MM.1S (cell line): ENCODE measurements around the gene SETD5.

Source experiments
- DNase-seq: peaks from one replicate; pipeline ENCODE4 v3.0.0-alpha.2; 2015
- H2AFZ ChIP-seq: fragments of 300-600 bp; sonication (generic); 2 replicates; pipeline ENCODE4 v1.6.0; 2016; ENCODE audit warnings: antibody characterized with exemption, low read length
- H3F3A ChIP-seq: fragments of 300-600 bp; sonication (generic); 2 replicates; pipeline ENCODE4 v1.6.1; 2016; ENCODE audit warnings: mild to moderate bottlenecking, antibody characterized with exemption, low read length, moderate library complexity, mixed read lengths; ENCODE audit not compliant: insufficient read depth
- H3K27ac ChIP-seq: fragments of 300-600 bp; sonication (generic); 2 replicates; pipeline ENCODE4 v1.5.1; 2016; ENCODE audit warnings: mild to moderate bottlenecking, low read length
- H3K27me3 ChIP-seq: fragments of 300-600 bp; sonication (generic); replicated peaks from 2 replicates; pipeline ENCODE4 v1.6.0; 2016; ENCODE audit warnings: low read length; ENCODE audit not compliant: insufficient read depth
- H3K36me3 ChIP-seq: fragments of 300-600 bp; sonication (generic); replicated peaks from 2 replicates; pipeline ENCODE4 v1.6.1; 2016; ENCODE audit warnings: mild to moderate bottlenecking, low read length, mixed read lengths; ENCODE audit not compliant: insufficient read depth
- H3K4me1 ChIP-seq: fragments of 300-600 bp; sonication (generic); 2 replicates; pipeline ENCODE4 v1.6.1; 2016; ENCODE audit warnings: low read length, mixed read lengths
- H3K4me2 ChIP-seq: fragments of 300-600 bp; sonication (generic); 2 replicates; pipeline ENCODE4 v1.6.0; 2016; ENCODE audit warnings: low read depth, low read length
- H3K4me3 ChIP-seq: fragments of 300-600 bp; sonication (generic); 2 replicates; pipeline ENCODE4 v1.5.1; 2016; ENCODE audit warnings: low read length, mixed read lengths
- H3K79me2 ChIP-seq: fragments of 300-600 bp; sonication (generic); 2 replicates; pipeline ENCODE4 v1.6.1; 2016; ENCODE audit warnings: mixed run types, low read length, mixed read lengths
- H3K9ac ChIP-seq: fragments of 300-600 bp; sonication (generic); 2 replicates; pipeline ENCODE4 v1.6.1; 2016; ENCODE audit warnings: low read length, mixed read lengths
- H3K9me2 ChIP-seq: fragments of 300-600 bp; sonication (generic); replicated peaks from 2 replicates; pipeline ENCODE4 v1.6.1; 2016; ENCODE audit warnings: mild to moderate bottlenecking, low read length, mixed read lengths; ENCODE audit not compliant: insufficient read depth
- H3K9me3 ChIP-seq: fragments of 300-600 bp; sonication (generic); replicated peaks from 2 replicates; pipeline ENCODE4 v1.6.1; 2016; ENCODE audit warnings: mild to moderate bottlenecking, low read length, mixed read lengths; ENCODE audit not compliant: insufficient read depth
- H4K20me1 ChIP-seq: fragments of 300-600 bp; sonication (generic); 2 replicates; pipeline ENCODE4 v1.6.1; 2016; ENCODE audit warnings: mild to moderate bottlenecking, low read length, moderate library complexity, mixed read lengths; ENCODE audit not compliant: insufficient read depth
- CTCF ChIP-seq: fragments of 300-600 bp; sonication (generic); IDR thresholded peaks from 2 replicates; pipeline ENCODE4 v1.5.1; 2016; ENCODE audit warnings: antibody characterized with exemption, low read length, mixed read lengths
- EZH2 ChIP-seq: fragments of 300-600 bp; sonication (generic); optimal IDR thresholded peaks from 2 replicates; pipeline ENCODE3; 2017; ENCODE audit warnings: low read depth, mild to moderate bottlenecking, antibody characterized with exemption, low read length, mixed read lengths
- EZH2phosphoT487 ChIP-seq: fragments of 300-600 bp; sonication (generic); IDR thresholded peaks from 2 replicates; pipeline ENCODE4 v1.6.1; 2018; ENCODE audit warnings: antibody characterized with exemption, low read length

The SETD5 gene

GRCh38 chr3:9498781-9499180 is 101.4 kb downstream of the SETD5 start:
- no peak overlapping the region for H3K4me3 ChIP-seq
- DNase-seq, result no peak
- H3K27ac ChIP-seq, result no peak overlapping the region
- no peaks in the 10 kb centered on the region for H3K9me3 ChIP-seq
- H3K9ac ChIP-seq, result no peak overlapping the region
- TF ChIP-seq EZH2phosphoT487 (no peak), CTCF (no peak), EZH2 (no peak)
- H3K9me2 ChIP-seq, result no peaks in the 10 kb centered on the region
- H4K20me1 ChIP-seq, result no peaks in the 10 kb centered on the region
- no peaks in the 10 kb centered on the region; the same call in 1 of the 2 replicates for H3K27me3 ChIP-seq
- H3K36me3 ChIP-seq, result no peaks in the 10 kb centered on the region
- no peak overlapping the region for H3K4me2 ChIP-seq
- H3K4me1 ChIP-seq, result no peaks in the 10 kb centered on the region
- no peak overlapping the region for H2AFZ ChIP-seq
- H3F3A ChIP-seq, result no peaks in the 10 kb centered on the region
- no peaks in the 10 kb centered on the region for H3K79me2 ChIP-seq

- Histone ChIP-seq H3K9me3 (no peaks in the 10 kb centered on the region), H3F3A (no peaks in the 10 kb centered on the region), H3K36me3 (no peaks in the 10 kb centered on the region), H3K27ac (no peak overlapping the region), H2AFZ (no peak overlapping the region), H4K20me1 (no peaks in the 10 kb centered on the region), H3K4me2 (no peak overlapping the region), H3K9me2 (no peaks in the 10 kb centered on the region), H3K9ac (no peak overlapping the region), H3K27me3 (no peaks in the 10 kb centered on the region; the same call in 1 of the 2 replicates), H3K79me2 (no peaks in the 10 kb centered on the region), H3K4me1 (no peaks in the 10 kb centered on the region), H3K4me3 (no peak overlapping the region)
- TF ChIP-seq EZH2phosphoT487 (no peak), CTCF (no peak), EZH2 (no peak)
- no peak for DNase-seq
Measured at GRCh38 chr3:9499455-9500107, 102.2 kb downstream of the SETD5 start.

- H3F3A ChIP-seq, result no peaks in the 10 kb centered on the region
- H3K9ac ChIP-seq, result no peak overlapping the region
- no peaks in the 10 kb centered on the region for H3K4me1 ChIP-seq
- H3K4me3 ChIP-seq, result no peak overlapping the region
- H3K79me2 ChIP-seq, result no peaks in the 10 kb centered on the region
- TF ChIP-seq EZH2phosphoT487 (no peak), EZH2 (no peak), CTCF (peak; percentile 80)
- no peak overlapping the region for H2AFZ ChIP-seq
- H3K9me2 ChIP-seq, result no peaks in the 10 kb centered on the region
- H3K9me3 ChIP-seq, result no peaks in the 10 kb centered on the region
- H3K36me3 ChIP-seq, result no peaks in the 10 kb centered on the region
- H3K27me3 ChIP-seq, result no peaks in the 10 kb centered on the region; the same call in 1 of the 2 replicates
- no peak overlapping the region for H3K27ac ChIP-seq
- DNase-seq, result peak; percentile 58
- H4K20me1 ChIP-seq, result no peaks in the 10 kb centered on the region
- H3K4me2 ChIP-seq, result 0 out of 2 replicates have a peak overlapping the region, but pooled peaks have one; percentile 15
Measured at GRCh38 chr3:9500108-9501050, 103.0 kb downstream of the SETD5 start.
